Measurements from ENCODE around the gene MRGPRD.
A peak's percentile ranks its signal among the peaks of the same experiment; 100 is the strongest.

MRGPRD gene

DNA sequence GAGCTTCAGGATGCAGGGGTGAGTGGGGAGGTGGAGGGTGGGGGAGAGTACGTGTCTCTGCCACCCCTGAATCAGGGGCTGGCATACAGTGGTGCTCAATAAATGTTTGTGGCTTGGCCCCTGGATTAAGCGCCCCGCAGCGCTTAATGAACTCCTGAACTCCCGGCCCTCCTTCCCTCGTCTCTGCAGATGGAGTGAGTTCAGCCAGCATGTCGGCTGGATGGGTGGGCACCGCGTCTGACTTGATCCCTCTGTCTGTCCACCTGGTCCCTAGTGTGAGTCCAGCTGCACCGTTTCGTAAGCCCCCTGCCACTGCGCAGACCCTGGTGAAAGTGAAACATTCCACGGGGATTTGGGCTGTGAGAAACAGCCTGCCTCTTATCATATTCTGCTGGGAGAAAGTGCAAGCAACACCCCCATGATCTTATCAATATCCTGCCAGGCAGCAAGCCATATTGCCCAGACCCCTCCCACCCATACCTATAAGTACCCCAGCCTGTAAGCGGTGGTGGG lies 12.0 kb upstream of the MRGPRD start:
- TF ChIP-seq, protein P1, sequence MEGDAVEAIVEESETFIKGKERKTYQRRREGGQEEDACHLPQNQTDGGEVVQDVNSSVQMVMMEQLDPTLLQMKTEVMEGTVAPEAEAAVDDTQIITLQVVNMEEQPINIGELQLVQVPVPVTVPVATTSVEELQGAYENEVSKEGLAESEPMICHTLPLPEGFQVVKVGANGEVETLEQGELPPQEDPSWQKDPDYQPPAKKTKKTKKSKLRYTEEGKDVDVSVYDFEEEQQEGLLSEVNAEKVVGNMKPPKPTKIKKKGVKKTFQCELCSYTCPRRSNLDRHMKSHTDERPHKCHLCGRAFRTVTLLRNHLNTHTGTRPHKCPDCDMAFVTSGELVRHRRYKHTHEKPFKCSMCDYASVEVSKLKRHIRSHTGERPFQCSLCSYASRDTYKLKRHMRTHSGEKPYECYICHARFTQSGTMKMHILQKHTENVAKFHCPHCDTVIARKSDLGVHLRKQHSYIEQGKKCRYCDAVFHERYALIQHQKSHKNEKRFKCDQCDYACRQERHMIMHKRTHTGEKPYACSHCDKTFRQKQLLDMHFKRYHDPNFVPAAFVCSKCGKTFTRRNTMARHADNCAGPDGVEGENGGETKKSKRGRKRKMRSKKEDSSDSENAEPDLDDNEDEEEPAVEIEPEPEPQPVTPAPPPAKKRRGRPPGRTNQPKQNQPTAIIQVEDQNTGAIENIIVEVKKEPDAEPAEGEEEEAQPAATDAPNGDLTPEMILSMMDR (IDR thresholded peaks at IDR 0.05; ENCODE audit: low read depth, low read length) = no peak
- DNase-seq (ENCODE audit: low read depth in 2 of 2) = no peak
- H3K4me3 ChIP-seq (replicated peaks in 1 of 2; ENCODE audit: low read depth in 2 of 2, low read length in 2 of 2) = no peak overlapping the region

DNA sequence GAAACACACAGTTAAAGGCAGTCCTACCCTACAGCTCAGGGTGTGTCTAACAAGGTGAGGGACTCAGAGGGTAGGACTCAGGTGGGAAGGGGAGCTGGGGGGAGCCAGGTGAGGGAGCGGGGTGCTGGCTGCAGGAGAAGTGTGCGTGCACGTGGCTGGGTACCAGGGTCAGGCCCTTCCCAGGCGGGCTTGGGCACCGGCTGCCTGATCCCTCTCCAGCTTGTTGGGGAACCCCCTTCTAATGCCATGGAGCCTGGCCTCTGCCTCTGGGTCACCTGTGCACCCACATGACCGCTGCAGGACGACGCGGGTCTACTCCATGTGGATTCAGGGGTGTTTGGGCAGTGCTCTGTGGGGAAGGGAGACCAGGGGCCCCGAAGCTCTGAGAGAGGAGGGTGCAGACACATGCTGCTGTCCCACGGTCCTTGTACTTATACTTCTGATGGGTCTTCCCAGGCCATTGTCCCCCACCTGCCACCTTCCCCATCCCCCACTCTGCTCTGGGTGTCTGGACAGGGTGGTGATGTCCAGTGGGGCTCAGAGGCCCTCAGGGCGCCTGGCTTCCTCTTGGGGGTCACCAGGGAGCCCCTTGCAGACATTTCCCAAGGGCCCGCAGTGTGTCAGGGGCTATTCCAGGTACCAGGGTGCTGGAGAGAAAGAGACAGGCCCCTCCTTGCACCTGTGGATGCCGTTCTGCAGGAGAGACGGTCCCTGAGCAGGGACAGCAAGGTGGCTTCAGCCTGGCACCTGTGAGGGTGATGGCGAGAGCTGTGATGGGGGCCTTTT lies 10.4 kb upstream of the MRGPRD start:
- H3K4me3 ChIP-seq (replicated peaks in 1 of 2; ENCODE audit: low read depth in 2 of 2, low read length in 2 of 2) = no peak overlapping the region
- TF ChIP-seq, protein P1 (IDR thresholded peaks at IDR 0.05; ENCODE audit: low read depth, low read length) = no peak
- DNase-seq (ENCODE audit: low read depth in 2 of 2) = no peak

DNA sequence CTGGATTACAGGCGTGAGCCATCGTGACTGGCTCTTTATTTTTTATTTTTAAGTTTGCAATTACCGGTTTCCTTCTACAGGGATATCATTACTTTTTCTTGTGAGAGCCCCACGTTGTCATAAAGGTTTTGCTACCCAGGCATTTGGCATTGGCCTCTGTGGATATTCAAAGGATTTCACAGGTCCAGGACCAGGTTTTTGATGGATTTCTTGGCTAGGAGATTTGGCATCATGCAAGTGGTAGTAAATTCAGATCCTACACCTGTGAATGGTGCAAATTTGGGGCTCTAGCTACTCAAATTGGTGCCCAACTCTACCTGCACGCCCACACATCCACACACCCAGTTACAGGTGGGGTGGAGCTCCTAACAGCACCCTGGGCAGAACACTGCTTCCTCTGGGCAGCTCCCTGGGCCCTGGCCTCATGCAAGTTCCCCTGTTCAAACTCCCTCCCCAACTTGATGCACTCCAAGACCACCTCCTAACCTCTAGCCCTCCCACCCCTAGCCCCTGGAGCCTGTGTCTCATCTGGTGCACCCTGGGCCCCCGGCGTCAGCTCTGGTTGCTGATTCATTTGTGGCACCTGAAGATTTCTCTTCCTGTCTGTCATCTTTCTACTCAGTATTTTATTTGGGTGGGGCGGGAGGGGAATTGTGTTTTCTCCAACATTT lies 9.3 kb upstream of the MRGPRD start:
- no peak for DNase-seq (ENCODE audit: low read depth in 2 of 2)
- TF ChIP-seq, protein P1 (IDR thresholded peaks at IDR 0.05; ENCODE audit: low read depth, low read length) = no peak
- no peak overlapping the region for H3K4me3 ChIP-seq (replicated peaks in 1 of 2; ENCODE audit: low read depth in 2 of 2, low read length in 2 of 2)

DNA sequence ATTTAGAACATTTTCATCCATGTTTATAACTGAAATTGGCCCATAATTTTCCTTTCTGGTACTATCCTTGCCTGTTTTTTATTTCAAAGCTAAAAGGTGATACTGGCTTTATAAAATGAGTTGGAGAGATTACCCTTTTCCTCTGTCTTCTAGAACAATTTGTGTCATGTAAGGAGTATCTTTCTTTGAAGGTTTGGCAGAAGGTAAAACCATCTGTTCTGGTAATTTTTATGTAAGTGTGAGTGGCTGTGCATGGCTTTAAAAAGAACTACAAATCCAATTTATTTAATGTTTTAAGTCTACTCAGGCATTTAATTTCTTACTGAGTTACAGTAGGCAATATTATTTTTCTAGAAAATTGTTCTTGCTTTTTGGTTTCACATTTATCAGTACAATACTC lies 7.7 kb upstream of the MRGPRD start:
- TF ChIP-seq, protein P1 (IDR thresholded peaks at IDR 0.05; ENCODE audit: low read depth, low read length) = no peak
- no peak overlapping the region for H3K4me3 ChIP-seq (replicated peaks in 1 of 2; ENCODE audit: low read depth in 2 of 2, low read length in 2 of 2)
- DNase-seq (ENCODE audit: low read depth in 2 of 2) = no peak

DNA sequence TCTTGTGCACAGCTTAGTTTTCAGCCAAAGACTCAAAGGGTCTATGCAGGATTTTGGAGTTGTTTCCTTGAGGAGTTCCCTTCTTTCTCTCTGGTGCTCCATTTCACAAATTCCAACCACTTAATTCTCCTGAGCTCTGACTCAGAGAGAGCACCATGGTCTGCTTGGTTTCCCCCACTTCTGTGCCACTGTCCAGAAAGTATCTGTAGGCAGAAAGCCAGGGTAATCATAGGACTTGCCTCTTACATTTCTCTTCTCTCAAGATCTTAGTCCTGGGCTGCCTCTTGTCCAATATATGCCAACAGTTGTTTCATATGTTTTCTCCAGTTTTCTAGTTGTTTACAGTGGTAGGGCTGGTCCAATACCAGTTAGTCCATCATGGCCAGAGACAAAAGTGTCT lies 6.4 kb upstream of the MRGPRD start:
- peak in 1 of 2 donors; percentile 35 for DNase-seq (ENCODE audit: low read depth in 2 of 2)
- H3K4me3 ChIP-seq (replicated peaks in 1 of 2; ENCODE audit: low read depth in 2 of 2, low read length in 2 of 2) = no peak overlapping the region
- TF ChIP-seq, protein P1 (IDR thresholded peaks at IDR 0.05; ENCODE audit: low read depth, low read length) = no peak

DNA sequence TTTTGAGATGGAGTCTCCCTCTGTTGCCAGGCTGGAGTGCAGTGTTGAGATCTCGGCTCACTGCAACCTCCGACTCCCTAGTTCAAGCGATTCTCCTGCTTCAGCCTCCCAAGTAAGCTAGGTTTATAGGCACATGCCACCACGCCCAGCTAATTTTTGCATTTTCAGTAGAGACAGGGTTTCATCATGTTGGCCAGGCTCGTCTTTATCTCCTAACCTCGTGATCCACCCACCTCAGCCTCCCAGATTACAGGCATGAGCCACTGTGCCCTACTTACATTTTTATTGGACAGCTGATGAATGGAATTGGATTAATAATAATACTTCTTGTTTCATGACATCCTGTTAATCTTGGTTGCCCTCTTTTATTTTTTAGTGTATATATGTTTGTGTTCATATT lies 3.0 kb upstream of the MRGPRD start:
- no peak for DNase-seq (ENCODE audit: low read depth in 2 of 2)
- no peak overlapping the region for H3K4me3 ChIP-seq (replicated peaks in 1 of 2; ENCODE audit: low read depth in 2 of 2, low read length in 2 of 2)
- TF ChIP-seq, protein P1 (IDR thresholded peaks at IDR 0.05; ENCODE audit: low read depth, low read length) = no peak

All from cardiac fibroblast (primary cell).